H9 (cell line): ENCODE results near the gene NSL1. TPM values are rescaled to one million over a fixed set of nuclear protein-coding genes. Genes with fewer than 3 reads are reported as not detected.
"Not testable (repeated sequence)": the region's sequence is repeated elsewhere in the genome, so short reads cannot be mapped to it uniquely, and the experiment has no call there.

ENCODE experiments used
- DNase-seq: peaks from one replicate; pipeline ENCODE4 v3.0.0-alpha.2; 2017
- H2AFZ ChIP-seq: one replicate; pipeline ENCODE4 v1.6.1; 2013; ENCODE audit warnings: mild to moderate bottlenecking, low read length, control low read depth, moderate library complexity
- H2AK5ac ChIP-seq: 2 replicates; pipeline ENCODE4 v1.6.1; 2013; ENCODE audit warnings: low read length, control low read depth, mixed read lengths; ENCODE audit not compliant: insufficient read length
- H2BK120ac ChIP-seq: one replicate; pipeline ENCODE4 v1.6.1; 2013; ENCODE audit warnings: low read depth, mild to moderate bottlenecking, low read length, control low read depth, inconsistent platforms; ENCODE audit not compliant: poor library complexity, severe bottlenecking
- H2BK12ac ChIP-seq: 2 replicates; pipeline ENCODE4 v1.6.1; 2013; ENCODE audit warnings: low read length, control low read depth, mixed read lengths, low read depth; ENCODE audit not compliant: insufficient read length
- H2BK15ac ChIP-seq: 2 replicates; pipeline ENCODE4 v1.6.1; 2013; ENCODE audit warnings: low read depth, low read length, control low read depth
- H2BK20ac ChIP-seq: one replicate; pipeline ENCODE4 v1.6.1; 2013; ENCODE audit warnings: low read depth, mild to moderate bottlenecking, low read length, control low read depth, inconsistent platforms; ENCODE audit not compliant: poor library complexity, severe bottlenecking
- H2BK5ac ChIP-seq: 2 replicates; pipeline ENCODE4 v1.6.1; 2013; ENCODE audit warnings: low read length, control low read depth, mixed read lengths; ENCODE audit not compliant: insufficient read length
- H3K14ac ChIP-seq: 2 replicates; pipeline ENCODE4 v1.6.1; 2013; ENCODE audit warnings: low read length, control low read depth; ENCODE audit not compliant: insufficient read depth
- H3K18ac ChIP-seq: 2 replicates; pipeline ENCODE4 v1.6.1; 2013; ENCODE audit warnings: low read depth, mild to moderate bottlenecking, mixed read lengths, low read length, control low read depth; ENCODE audit not compliant: insufficient read length
- H3K23ac ChIP-seq: 2 replicates; pipeline ENCODE4 v1.6.1; 2013; ENCODE audit warnings: low read length, control low read depth, mixed read lengths, low read depth; ENCODE audit not compliant: insufficient read length
- H3K23me2 ChIP-seq: 2 replicates; pipeline ENCODE4 v1.6.1; 2013; ENCODE audit warnings: low read depth, mild to moderate bottlenecking, mixed read lengths, low read length, control low read depth; ENCODE audit not compliant: insufficient read length, poor library complexity, severe bottlenecking
- H3K27ac ChIP-seq: 2 replicates; pipeline ENCODE4 v1.5.1; 2013; ENCODE audit warnings: low read length, control low read depth, mixed read lengths, low read depth; ENCODE audit not compliant: insufficient read length
- H3K27me3 ChIP-seq: 2 replicates; pipeline ENCODE4 v1.6.1; 2013; ENCODE audit warnings: low read length, control low read depth, inconsistent platforms; ENCODE audit not compliant: insufficient read depth
- H3K4ac ChIP-seq: 2 replicates; pipeline ENCODE4 v1.6.1; 2013; ENCODE audit warnings: low read depth, mild to moderate bottlenecking, control low read depth, inconsistent platforms, low read length, moderate library complexity
- H3K4me1 ChIP-seq: 2 replicates; pipeline ENCODE4 v1.6.1; 2013; ENCODE audit warnings: low read length, control low read depth, inconsistent platforms; ENCODE audit not compliant: insufficient read depth
- H3K4me2 ChIP-seq: 2 replicates; pipeline ENCODE4 v1.6.1; 2013; ENCODE audit warnings: low read length, control low read depth, mixed read lengths; ENCODE audit not compliant: insufficient read length, insufficient read depth
- H3K56ac ChIP-seq: 2 replicates; pipeline ENCODE4 v1.6.1; 2013; ENCODE audit warnings: low read depth, mild to moderate bottlenecking, mixed read lengths, low read length, control low read depth; ENCODE audit not compliant: insufficient read length
- H3K79me1 ChIP-seq: 2 replicates; pipeline ENCODE4 v1.6.1; 2013; ENCODE audit warnings: low read depth, mild to moderate bottlenecking, moderate library complexity, low read length, control low read depth, inconsistent platforms; ENCODE audit not compliant: insufficient read depth, poor library complexity, severe bottlenecking
- H3K79me2 ChIP-seq: 2 replicates; pipeline ENCODE4 v1.6.1; 2013; ENCODE audit warnings: low read length, control low read depth, inconsistent platforms; ENCODE audit not compliant: insufficient read depth
- H3K9ac ChIP-seq: 2 replicates; pipeline ENCODE4 v1.6.1; 2013; ENCODE audit warnings: low read length, control low read depth, mixed read lengths; ENCODE audit not compliant: insufficient read length; ENCODE audit errors: extremely low read depth
- H3K9me3 ChIP-seq: one replicate; pipeline ENCODE4 v1.6.1; 2013; ENCODE audit warnings: low read depth, low read length, inconsistent platforms; ENCODE audit not compliant: control insufficient read depth
- H3T11ph ChIP-seq: one replicate; pipeline ENCODE4 v1.6.1; 2013; ENCODE audit warnings: mild to moderate bottlenecking, low read length, control low read depth, inconsistent platforms
- H4K20me1 ChIP-seq: one replicate; pipeline ENCODE4 v1.6.1; 2013; ENCODE audit not compliant: control insufficient read depth, insufficient read length, insufficient read depth
- H4K5ac ChIP-seq: 2 replicates; pipeline ENCODE4 v1.6.1; 2013; ENCODE audit warnings: low read depth, mild to moderate bottlenecking, mixed read lengths, low read length, control low read depth; ENCODE audit not compliant: insufficient read length
- H4K8ac ChIP-seq: replicated peaks from 2 replicates; pipeline ENCODE4 v1.6.1; 2013; ENCODE audit warnings: low read length, control low read depth, mixed read lengths, low read depth; ENCODE audit not compliant: insufficient read length
- H4K91ac ChIP-seq: 2 replicates; pipeline ENCODE4 v1.6.1; 2013; ENCODE audit warnings: low read depth, mild to moderate bottlenecking, moderate library complexity, mixed read lengths, low read length, control low read depth; ENCODE audit not compliant: insufficient read length
- H3K27ac Mint-ChIP-seq, 3 experiments: 2 replicates in 2 of 3; 3 replicates in 1 of 3; pipeline ENCODE4 v1.8.0; 2020 to 2021; ENCODE audit warnings: mixed read lengths in 3 of 3, mild to moderate bottlenecking in 1 of 3, moderate library complexity in 1 of 3
- H3K27me3 Mint-ChIP-seq: 2 replicates; pipeline ENCODE4 v1.8.0; 2021; ENCODE audit warnings: low read depth, mild to moderate bottlenecking, moderate library complexity, mixed read lengths
- H3K36me3 Mint-ChIP-seq, 3 experiments: 2 replicates in 2 of 3; 3 replicates in 1 of 3; pipeline ENCODE4 v1.8.0; 2020 to 2021; ENCODE audit warnings: low read depth in 3 of 3, mixed read lengths in 3 of 3; ENCODE audit not compliant: insufficient read depth in 1 of 3
- H3K4me1 Mint-ChIP-seq, 2 experiments: 2 replicates each; pipeline ENCODE4 v1.8.0; 2020; ENCODE audit warnings: mixed read lengths in 2 of 2
- H3K4me3 Mint-ChIP-seq, 2 experiments: 2 replicates in 1 of 2; 3 replicates in 1 of 2; pipeline ENCODE4 v1.8.0; 2020 to 2021; ENCODE audit warnings: mild to moderate bottlenecking in 2 of 2, mixed read lengths in 2 of 2, moderate library complexity in 1 of 2
- H3K9me3 Mint-ChIP-seq, 2 experiments: 2 replicates in 1 of 2; 3 replicates in 1 of 2; pipeline ENCODE4 v1.8.0; 2020; ENCODE audit warnings: mild to moderate bottlenecking in 2 of 2, mixed read lengths in 2 of 2, moderate library complexity in 1 of 2
- whole genome bisulfite sequencing: extraction: QIAGEN DNeasy Blood & Tissue Kit; methylation state at CpG from one replicate; pipeline ENCODE4 v1.1.7; 2013; ENCODE audit warnings: missing lambda C conversion rate, low lambda C conversion rate, mixed read lengths; ENCODE audit not compliant: insufficient read length; ENCODE audit errors: extremely low coverage; 5-methylcytosine and 5-hydroxymethylcytosine counted together
- total RNA-seq: library from RNA; stranded (reverse); gene quantifications from 2 replicates; pipeline ENCODE4 v1.2.1, GENCODE V29; 2021
- TF ChIP-seq, protein P1 (sequence below): fragments of 200-600 bp; sonication (generic); conservative IDR thresholded peaks from 3 replicates; pipeline ENCODE4 v1.8.0; 2021; ENCODE audit warnings: antibody characterized with exemption, mild to moderate bottlenecking

NSL1 gene
- total RNA-seq, 1 experiment from 2014 or later: 49.3 TPM

DNA sequence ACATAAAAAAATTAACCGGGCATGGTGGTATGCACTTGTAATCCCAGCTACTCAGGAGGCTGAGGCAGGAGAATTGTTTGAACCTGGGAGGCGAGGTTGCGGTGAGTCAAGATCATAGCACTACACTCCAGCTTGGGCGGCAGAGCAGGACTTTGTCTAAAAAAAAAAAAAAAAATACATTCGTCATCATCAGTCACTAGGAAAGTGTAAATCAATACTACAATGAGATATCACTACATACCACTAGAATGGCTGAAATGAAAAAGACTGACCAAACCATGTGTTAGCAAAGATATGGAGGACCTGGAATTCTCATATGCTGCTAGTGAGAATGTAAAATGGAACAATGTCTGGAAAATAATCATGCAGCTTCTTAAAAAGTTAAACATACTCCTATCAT, 46.6 kb upstream of the NSL1 start:
- no peak overlapping the region for H3K23ac ChIP-seq
- Mint-ChIP-seq H3K27me3 (no peaks in the 10 kb centered on the region), H3K9me3 (no peaks in the 10 kb centered on the region), H3K4me1 (no peaks in the 10 kb centered on the region), H3K4me3 (no peak overlapping the region), H3K27ac (peak overlapping the region in 1 of 3 experiments; percentile 67; a peak in 1 of 7 replicates), H3K36me3 (no peaks in the 10 kb centered on the region; a peak in 1 of 7 replicates)
- H3K4me2 ChIP-seq: no peak overlapping the region
- H3K79me2 ChIP-seq: no peaks in the 10 kb centered on the region
- no peaks in the 10 kb centered on the region for H3K4me1 ChIP-seq
- no peak overlapping the region for H3T11ph ChIP-seq
- no peaks in the 10 kb centered on the region for H3K23me2 ChIP-seq
- no peak overlapping the region for H2AFZ ChIP-seq
- no peak overlapping the region for H2BK20ac ChIP-seq
- H3K9ac ChIP-seq: no peak overlapping the region
- H3K56ac ChIP-seq: no peak overlapping the region
- TF ChIP-seq, protein P1, sequence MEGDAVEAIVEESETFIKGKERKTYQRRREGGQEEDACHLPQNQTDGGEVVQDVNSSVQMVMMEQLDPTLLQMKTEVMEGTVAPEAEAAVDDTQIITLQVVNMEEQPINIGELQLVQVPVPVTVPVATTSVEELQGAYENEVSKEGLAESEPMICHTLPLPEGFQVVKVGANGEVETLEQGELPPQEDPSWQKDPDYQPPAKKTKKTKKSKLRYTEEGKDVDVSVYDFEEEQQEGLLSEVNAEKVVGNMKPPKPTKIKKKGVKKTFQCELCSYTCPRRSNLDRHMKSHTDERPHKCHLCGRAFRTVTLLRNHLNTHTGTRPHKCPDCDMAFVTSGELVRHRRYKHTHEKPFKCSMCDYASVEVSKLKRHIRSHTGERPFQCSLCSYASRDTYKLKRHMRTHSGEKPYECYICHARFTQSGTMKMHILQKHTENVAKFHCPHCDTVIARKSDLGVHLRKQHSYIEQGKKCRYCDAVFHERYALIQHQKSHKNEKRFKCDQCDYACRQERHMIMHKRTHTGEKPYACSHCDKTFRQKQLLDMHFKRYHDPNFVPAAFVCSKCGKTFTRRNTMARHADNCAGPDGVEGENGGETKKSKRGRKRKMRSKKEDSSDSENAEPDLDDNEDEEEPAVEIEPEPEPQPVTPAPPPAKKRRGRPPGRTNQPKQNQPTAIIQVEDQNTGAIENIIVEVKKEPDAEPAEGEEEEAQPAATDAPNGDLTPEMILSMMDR: no peak
- no peak overlapping the region for H2AK5ac ChIP-seq
- no peaks in the 10 kb centered on the region for H3K79me1 ChIP-seq
- no peak overlapping the region for H2BK5ac ChIP-seq
- WGBS: no CpG with 5 or more reads among the region's 5 CpGs
- H2BK12ac ChIP-seq: no peak overlapping the region
- no peak overlapping the region for H3K4ac ChIP-seq
- H3K27me3 ChIP-seq: no peaks in the 10 kb centered on the region
- H3K9me3 ChIP-seq: no peaks in the 10 kb centered on the region
- no peak overlapping the region for H4K91ac ChIP-seq
- H3K27ac ChIP-seq: no peak overlapping the region
- H4K5ac ChIP-seq: no peak overlapping the region
- no peak overlapping the region for H2BK15ac ChIP-seq
- no peak overlapping the region for H2BK120ac ChIP-seq
- no peak overlapping the region for H4K8ac ChIP-seq
- no peak overlapping the region for H3K14ac ChIP-seq
- H3K18ac ChIP-seq: no peak overlapping the region
- DNase-seq: no peak
- H4K20me1 ChIP-seq: no peaks in the 10 kb centered on the region

DNA sequence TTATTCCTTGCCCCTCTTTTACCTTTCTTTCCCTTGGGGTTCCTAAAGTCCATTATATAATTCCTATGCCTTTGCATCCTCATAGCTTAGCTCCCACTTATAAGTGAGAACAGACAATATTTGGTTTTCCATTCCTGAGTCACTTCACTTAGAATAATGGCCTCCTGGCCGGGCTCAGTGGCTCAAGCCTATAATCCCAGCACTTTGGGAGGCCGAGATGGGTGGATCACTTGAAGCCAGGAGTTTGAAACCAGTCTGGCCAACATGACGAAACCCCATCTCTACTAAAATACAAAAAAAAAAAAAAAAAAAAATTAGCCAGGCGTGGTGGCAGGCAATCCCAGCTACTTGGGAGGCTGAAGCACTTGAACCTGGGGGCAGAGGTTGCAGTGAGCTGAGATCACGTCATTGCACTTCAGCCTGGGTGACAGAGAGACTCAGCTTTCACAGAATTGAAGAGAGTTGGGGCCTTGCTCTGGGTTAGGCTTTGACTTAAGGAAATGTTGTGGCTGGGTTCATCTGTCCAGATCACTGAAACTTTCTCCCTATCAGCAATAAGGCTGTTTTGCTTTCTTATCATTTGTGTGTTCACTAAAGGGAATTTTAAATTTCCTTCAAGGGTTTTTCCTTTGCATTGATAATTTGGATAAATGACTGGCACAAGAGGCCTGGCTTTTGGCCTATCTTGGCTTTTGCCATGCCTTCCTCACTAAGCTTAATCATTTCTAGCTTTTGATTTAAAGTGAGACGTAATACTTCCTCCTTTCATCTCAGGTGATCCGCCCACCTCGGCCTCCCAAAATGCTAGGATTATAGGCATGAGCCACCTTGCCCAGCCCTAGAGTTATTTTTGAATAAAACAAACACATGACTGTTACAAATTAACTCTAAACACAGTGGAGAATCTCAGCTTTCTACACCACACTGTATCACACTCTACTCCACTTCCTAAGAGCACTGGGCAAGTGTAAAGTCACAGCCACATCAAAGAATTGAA, 41.9 kb upstream of the NSL1 start:
- H3K4me1 ChIP-seq, H3K9ac ChIP-seq, H3K56ac ChIP-seq, H2AFZ ChIP-seq, H3K4me3 Mint-ChIP-seq, H3K27ac Mint-ChIP-seq, H3K4me2 ChIP-seq, H3K4ac ChIP-seq, H2BK120ac ChIP-seq, H4K5ac ChIP-seq, H3K9me3 ChIP-seq, H3K36me3 Mint-ChIP-seq, H3K79me2 ChIP-seq, H3T11ph ChIP-seq, H3K18ac ChIP-seq, H4K8ac ChIP-seq, H3K9me3 Mint-ChIP-seq, H2AK5ac ChIP-seq, H2BK15ac ChIP-seq, H3K79me1 ChIP-seq, H4K91ac ChIP-seq, H2BK20ac ChIP-seq, H3K4me1 Mint-ChIP-seq, H2BK5ac ChIP-seq, DNase-seq, H3K27ac ChIP-seq, H3K14ac ChIP-seq, H2BK12ac ChIP-seq, H3K27me3 Mint-ChIP-seq, H3K23ac ChIP-seq, H3K23me2 ChIP-seq, H3K27me3 ChIP-seq, H4K20me1 ChIP-seq: not testable (repeated sequence)
- no CpG with 5 or more reads among the region's 8 CpGs for WGBS
